Spleen (tissue), 11 donors: Measurements from ENCODE around the gene LANCL3. TPM values are rescaled to one million over a fixed set of nuclear protein-coding genes. Genes with fewer than 3 reads are reported as not detected.

ENCODE experiments used
- DNase-seq: peaks from one replicate; pipeline ENCODE4 v3.0.0-alpha.2; 2020
- H3K27ac ChIP-seq, 8 donors: fragments of 200-600 bp; sonication (generic) in 7 of 8; 1 replicate in 4 of 8; 2 replicates in 4 of 8; pipeline versions ENCODE4 v1.5.0 to v1.8.0; 2016 to 2021; ENCODE audit warnings: inconsistent platforms in 4 of 8, mild to moderate bottlenecking in 4 of 8, moderate library complexity in 1 of 8
- H3K27me3 ChIP-seq, 7 donors: fragments of 200-600 bp; sonication (generic) in 6 of 7; replicated peaks in 1 of 7; 1 replicate in 4 of 7; 2 replicates in 3 of 7; pipeline versions ENCODE4 v1.5.0 to v1.8.0; 2016 to 2021; ENCODE audit warnings: inconsistent platforms in 3 of 7, mild to moderate bottlenecking in 1 of 7
- H3K36me3 ChIP-seq, 6 donors: fragments of 200-600 bp; sonication (generic) in 5 of 6; 1 replicate in 4 of 6; 2 replicates in 2 of 6; pipeline versions ENCODE4 v1.5.0 to v1.8.0; 2016 to 2021; ENCODE audit warnings: inconsistent platforms in 2 of 6
- H3K4me1 ChIP-seq, 6 donors: fragments of 200-600 bp; sonication (generic) in 5 of 6; 1 replicate in 3 of 6; 2 replicates in 3 of 6; pipeline versions ENCODE4 v1.5.0 to v1.8.0; 2016 to 2021; ENCODE audit warnings: inconsistent platforms in 3 of 6
- H3K4me3 ChIP-seq, 8 donors: fragments of 200-600 bp; sonication (generic) in 7 of 8; 1 replicate in 4 of 8; 2 replicates in 4 of 8; pipeline versions ENCODE4 v1.5.0 to v1.8.0; 2016 to 2021; ENCODE audit warnings: inconsistent platforms in 4 of 8, mild to moderate bottlenecking in 4 of 8, moderate library complexity in 2 of 8
- H3K9me3 ChIP-seq, 8 donors: fragments of 200-600 bp; sonication (generic) in 7 of 8; 1 replicate in 4 of 8; 2 replicates in 4 of 8; pipeline versions ENCODE4 v1.5.0 to v1.8.0; 2016 to 2021; ENCODE audit warnings: inconsistent platforms in 4 of 8
- CTCF ChIP-seq, 11 experiments: fragments of 200-600 bp in 7 of 11; fragments of 450-650 bp in 4 of 11; sonication (generic) in 4 of 11; IDR thresholded peaks in 8 of 11; conservative IDR thresholded peaks in 3 of 11; 1 replicate in 7 of 11; 2 replicates in 4 of 11; pipeline versions ENCODE4 v1.4.0 to v1.8.0; 2016 to 2021; ENCODE audit warnings: antibody characterized with exemption in 11 of 11, inconsistent platforms in 4 of 11, mild to moderate bottlenecking in 1 of 11
- POLR2A ChIP-seq, 3 donors: fragments of 450-650 bp; IDR thresholded peaks; one replicate each; pipeline ENCODE4 v1.5.1; 2017; ENCODE audit warnings: antibody characterized with exemption in 3 of 3, mild to moderate bottlenecking in 1 of 3
- POLR2AphosphoS5 ChIP-seq, 3 donors: sonication (generic); formaldehyde crosslinking; IDR thresholded peaks; one replicate each; pipeline ENCODE4 v1.5.1; 2017; ENCODE audit warnings: antibody characterized with exemption in 3 of 3
- whole genome bisulfite sequencing, 5 donors: extraction: QIAGEN DNeasy Blood & Tissue Kit in 3 of 5; methylation state at CpG; one replicate each; pipeline versions ENCODE4 v1.1.5 to v1.1.7; 2013 to 2018; 5-methylcytosine and 5-hydroxymethylcytosine counted together
- intact Hi-C: fragments of 100-400 bp; cut with DNase I; formaldehyde crosslinking; loops from one replicate; pipeline ENCODE4 v1.15.0; 2023; ENCODE audit warnings: low total_unique reads
- polyA plus RNA-seq, 3 donors: library from polyadenylated mRNA; stranded (reverse); fragments of 200-250 nt; gene quantifications; one replicate each; pipeline ENCODE4 v1.2.1, GENCODE V29; 2013
- total RNA-seq, 7 donors: library from RNA; depleted of rRNA in 3 of 7; stranded (reverse); fragments of >200 nt in 3 of 7; fragmentation: NEBNext Ultra II Directional in 4 of 7; extraction: Animal tissue kit (Norgen Biotek cat#: 25700) in 4 of 7; gene quantifications; one replicate each; pipeline versions ENCODE4 v1.1.0 to v1.2.1, GENCODE V29; 2016 to 2021
- donor health status: healthy with polysubstance abuse.
- donor health status: DM: no; HTN: no; CAD: no; lungs with moderate emphysema.
- donor health status: DM: no; HTN: no; CAD: no.
- donor health status: Bipolar disorder and iron deficiency.
- donor health status: healthy.
- donor health status: DM: no; HTN: no; CAD: no.
- donor health status: DM: yes; HTN: yes; CAD: no.

The LANCL3 gene
- total and polyA plus RNA-seq, 10 donors = under 0.01 to 0.88 (median 0.52) TPM

GRCh38 chrX:37677243-37677642 is 105.8 kb downstream of the LANCL3 start:
- Histone ChIP-seq H3K27me3 (peaks cover 0 to 3% (median 0%) of the 10 kb centered on the region in 7 donors), H3K4me1 (no peaks in the 10 kb centered on the region), H3K4me3 (no peak overlapping the region), H3K27ac (no peak overlapping the region), H3K9me3 (no peaks in the 10 kb centered on the region), H3K36me3 (no peaks in the 10 kb centered on the region)
- TF ChIP-seq CTCF (IDR thresholded peaks at IDR 0.05 in 8 of 11, conservative IDR thresholded peaks at IDR 0.05 in 3 of 11) (no peak), POLR2A (IDR thresholded peaks at IDR 0.05) (no peak), POLR2AphosphoS5 (IDR thresholded peaks at IDR 0.05) (no peak)
- intact Hi-C loops = no loop called here
- 28 to 77% (median 63%) methylated on average over 1 of the region's 1 CpG for WGBS, 5 donors
- no peak for DNase-seq

- no peak for DNase-seq
- intact Hi-C loops = no loop called here
- no peak overlapping the region for H3K27ac ChIP-seq
- H3K9me3 ChIP-seq = no peaks in the 10 kb centered on the region
- WGBS, 5 donors = 83 to 100% (median 88%) methylated on average over 1 of the region's 1 CpG
- no peak for TF ChIP-seq POLR2A (IDR thresholded peaks at IDR 0.05)
- TF ChIP-seq POLR2AphosphoS5 (IDR thresholded peaks at IDR 0.05) = no peak
- no peak for TF ChIP-seq CTCF (IDR thresholded peaks at IDR 0.05 in 8 of 11, conservative IDR thresholded peaks at IDR 0.05 in 3 of 11)
- H3K36me3 ChIP-seq = no peaks in the 10 kb centered on the region
- no peaks in the 10 kb centered on the region for H3K4me1 ChIP-seq
- peaks cover 0 to 3% (median 0%) of the 10 kb centered on the region in 7 donors for H3K27me3 ChIP-seq
- H3K4me3 ChIP-seq = no peak overlapping the region
Observed at GRCh38 chrX:37677765-37678164, 106.3 kb downstream of the LANCL3 start.

GRCh38 chrX:37678574-37678973 is 107.1 kb downstream of the LANCL3 start:
- intact Hi-C loops = no loop called here
- WGBS, 5 donors = 90 to 98% (median 95%) methylated on average over 1 of the region's 1 CpG
- no peak overlapping the region for H3K4me3 ChIP-seq
- H3K27me3 ChIP-seq = peaks cover 0 to 3% (median 0%) of the 10 kb centered on the region in 7 donors
- TF ChIP-seq POLR2AphosphoS5 (IDR thresholded peaks at IDR 0.05) = no peak
- no peak for TF ChIP-seq CTCF (IDR thresholded peaks at IDR 0.05 in 8 of 11, conservative IDR thresholded peaks at IDR 0.05 in 3 of 11)
- TF ChIP-seq POLR2A (IDR thresholded peaks at IDR 0.05) = no peak
- H3K9me3 ChIP-seq = no peaks in the 10 kb centered on the region
- no peaks in the 10 kb centered on the region for H3K36me3 ChIP-seq
- H3K4me1 ChIP-seq = no peaks in the 10 kb centered on the region
- no peak overlapping the region for H3K27ac ChIP-seq
- no peak for DNase-seq

DNA sequence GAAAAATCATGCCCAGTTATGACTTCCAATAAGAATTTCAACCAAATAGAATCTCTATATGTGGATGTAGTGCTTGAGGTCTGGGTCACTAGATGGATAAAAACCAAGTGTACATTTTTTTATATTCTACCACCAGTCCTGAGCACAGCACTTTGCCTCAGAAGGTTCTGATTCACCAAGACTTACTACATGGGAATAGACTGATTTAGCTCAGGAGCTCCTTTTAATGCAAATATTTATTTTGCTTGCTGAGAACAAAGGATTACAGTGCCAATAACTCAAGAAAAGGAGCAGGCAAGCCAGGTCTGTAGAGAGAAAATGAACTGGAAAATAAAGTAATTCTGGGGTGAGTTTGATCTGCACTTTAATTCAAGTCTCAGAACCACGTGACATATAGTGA is 107.8 kb downstream of the LANCL3 start:
- H3K4me1 ChIP-seq = no peaks in the 10 kb centered on the region
- peaks cover 0 to 3% (median 0%) of the 10 kb centered on the region in 7 donors for H3K27me3 ChIP-seq
- no peak overlapping the region for H3K4me3 ChIP-seq
- 52 to 97% (median 89%) methylated on average over 1 of the region's 1 CpG for WGBS, 5 donors
- intact Hi-C loops = no loop called here
- no peaks in the 10 kb centered on the region for H3K9me3 ChIP-seq
- no peaks in the 10 kb centered on the region for H3K36me3 ChIP-seq
- no peak overlapping the region for H3K27ac ChIP-seq
- no peak for DNase-seq
- TF ChIP-seq CTCF (IDR thresholded peaks at IDR 0.05 in 8 of 11, conservative IDR thresholded peaks at IDR 0.05 in 3 of 11) = no peak
- TF ChIP-seq POLR2A (IDR thresholded peaks at IDR 0.05) = no peak
- no peak for TF ChIP-seq POLR2AphosphoS5 (IDR thresholded peaks at IDR 0.05)
